RPMI7951 (cell line): ENCODE measurements around the gene RAET1L. TPM values are rescaled to one million over a fixed set of nuclear protein-coding genes. Genes with fewer than 3 reads are reported as not detected.
"Not testable (repeated sequence)": the region's sequence is repeated elsewhere in the genome, so short reads cannot be mapped to it uniquely, and the experiment has no call there.

Source experiments
- DNase-seq: peaks from one replicate; pipeline ENCODE4 v3.0.0-alpha.2; 2012; ENCODE audit warnings: low read depth
- total RNA-seq: library from RNA; depleted of rRNA; stranded (reverse); fragments of >200 nt; shearing (Covaris generic); gene quantifications from 2 replicates; pipeline ENCODE4 v1.2.3, GENCODE V29; 2014

RAET1L gene
- total RNA-seq, 1 experiment from 2014 or later, result not detected

DNA sequence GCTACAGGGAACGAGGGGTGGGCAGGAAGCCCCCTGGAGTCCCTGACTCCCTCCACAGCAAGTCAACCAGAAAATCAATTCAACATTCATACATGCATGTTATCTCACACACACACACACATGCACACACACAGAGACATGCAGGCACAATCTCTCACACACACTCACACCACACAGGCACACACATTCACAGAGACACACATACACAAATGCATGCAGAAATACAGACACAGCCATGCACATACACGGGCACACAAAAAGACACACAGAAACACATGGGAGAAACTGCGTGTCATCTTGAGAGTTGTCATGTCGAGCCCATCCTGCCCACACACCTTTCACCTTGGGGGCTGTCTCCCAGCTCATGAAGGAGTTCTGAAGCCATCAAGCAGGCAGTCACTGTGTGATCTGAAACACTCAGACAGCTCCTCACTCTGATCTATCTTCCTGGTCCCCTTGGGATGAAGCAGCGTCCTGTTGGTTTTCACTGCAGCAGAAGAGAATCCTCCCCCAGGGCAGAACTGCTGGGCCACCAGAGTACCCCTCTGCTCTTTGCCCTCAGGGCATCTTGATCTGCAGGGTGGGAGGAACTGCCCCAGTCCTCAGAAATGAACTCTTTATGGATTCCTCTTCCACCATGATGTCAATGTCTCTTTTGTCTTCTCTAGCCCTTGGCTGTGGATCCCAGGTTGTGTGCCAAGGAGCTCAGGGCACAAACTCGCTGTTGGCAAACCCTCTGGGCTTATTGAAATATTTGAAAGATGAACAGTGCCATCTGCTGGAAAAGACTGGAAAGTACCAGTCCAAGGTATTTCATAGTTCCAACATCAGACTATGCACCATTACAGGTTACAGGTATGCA lies 8.8 kb downstream of the RAET1L start:
- DNase-seq, result peak; percentile 55

DNA sequence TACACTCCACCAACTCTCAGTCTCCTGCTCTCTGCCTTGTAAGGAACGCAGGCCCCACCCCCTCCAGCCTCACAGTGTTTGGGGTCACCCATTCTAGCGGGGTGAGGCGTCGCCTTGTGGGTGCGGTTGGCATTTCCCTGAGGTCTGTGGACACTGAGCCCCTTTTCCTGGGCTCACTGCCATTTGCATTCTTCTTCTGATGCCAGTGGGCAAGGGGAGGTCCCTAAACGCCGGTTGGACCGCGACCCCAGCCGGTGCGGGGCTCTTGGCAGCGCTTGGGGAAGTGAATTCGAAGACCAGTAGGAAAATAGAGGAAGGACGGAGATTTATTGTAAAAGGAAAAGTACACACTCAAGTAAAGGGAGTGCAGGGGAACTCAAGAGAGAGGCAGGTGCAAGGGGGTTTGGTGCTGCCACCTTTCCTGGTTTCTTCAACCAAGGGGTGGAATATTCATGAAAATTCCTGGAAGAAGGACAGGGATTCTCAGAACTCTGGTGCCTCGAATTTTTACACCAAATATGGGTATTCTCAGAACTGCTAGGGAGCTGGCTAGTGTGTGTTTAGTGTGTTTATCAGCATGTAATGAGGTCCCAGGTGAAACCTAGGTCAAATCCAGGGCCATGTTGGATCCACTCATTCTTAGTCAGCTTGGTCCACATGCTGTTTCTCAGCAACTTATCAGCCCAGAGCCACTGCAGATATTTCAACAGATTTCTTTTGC lies 9.9 kb downstream of the RAET1L start:
- DNase-seq, result peak; percentile 23

GRCh38 chr6:150014623-150015280 lies 10.6 kb downstream of the RAET1L start:
- not testable (repeated sequence) for DNase-seq

DNA sequence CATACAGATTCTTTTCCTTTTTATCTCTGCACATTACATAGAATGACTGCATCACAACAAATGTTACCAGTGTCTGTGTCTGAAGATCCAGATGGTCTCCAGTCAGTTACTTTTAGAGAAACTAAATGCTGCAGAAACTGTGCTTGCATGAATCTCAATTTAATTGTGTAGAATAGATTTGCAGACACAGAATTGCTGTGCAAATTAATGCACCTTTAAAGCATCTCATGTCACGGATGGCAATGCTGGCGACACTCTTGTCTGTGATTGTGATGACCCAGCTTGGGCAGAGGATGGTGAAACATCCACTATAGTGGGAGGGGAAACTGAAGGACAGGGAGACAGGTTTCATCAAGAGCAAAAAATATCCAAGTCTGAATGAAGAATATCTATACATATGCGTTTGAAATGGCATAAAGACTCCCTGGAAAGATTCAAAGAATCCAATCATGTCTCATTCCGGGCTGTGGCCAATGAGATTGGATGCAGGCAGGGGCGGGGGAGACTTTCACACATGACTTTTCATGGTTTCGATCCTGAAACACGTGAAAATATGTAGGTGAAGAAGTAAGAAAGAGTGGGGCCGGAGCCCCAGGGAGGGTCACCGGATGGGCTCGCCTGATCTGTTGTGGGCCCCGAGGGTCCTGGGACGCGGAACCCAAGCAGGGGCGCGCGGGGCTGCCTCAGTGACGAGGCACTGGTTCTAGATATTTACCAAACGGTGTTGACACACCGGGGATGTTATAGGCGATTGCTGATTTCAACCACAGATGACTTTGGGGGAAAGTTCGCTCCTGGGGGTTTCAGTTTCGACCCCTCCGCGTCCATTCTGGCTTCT lies 11.3 kb downstream of the RAET1L start:
- DNase-seq, result not testable (repeated sequence)

- DNase-seq, result not testable (repeated sequence)
These were observed 12.2 kb downstream of the RAET1L start for GRCh38 chr6:150012846-150013784.

DNA sequence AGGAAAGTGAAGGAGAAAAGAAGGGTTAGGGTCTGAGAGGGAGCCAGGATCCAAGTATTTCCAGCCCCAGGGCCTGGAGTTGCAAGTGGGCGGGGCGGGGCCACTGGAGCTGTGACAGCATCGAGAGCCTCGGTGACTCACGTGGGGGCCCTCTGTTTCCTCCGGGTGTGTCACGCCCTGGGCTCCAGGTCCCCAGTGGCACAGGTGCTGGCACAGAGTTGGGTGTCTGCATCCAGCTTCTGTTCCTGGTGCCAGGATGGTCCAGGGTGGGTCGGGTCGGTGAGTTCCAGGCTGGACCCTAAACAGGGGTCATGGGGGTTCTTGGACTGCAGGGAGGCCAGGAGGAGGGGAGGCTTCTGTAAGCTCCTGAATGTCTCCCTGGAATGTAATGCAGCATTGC lies 16.7 kb downstream of the RAET1L start:
- peak; percentile 28 for DNase-seq

GRCh38 chr6:150006961-150007464 lies 18.3 kb downstream of the RAET1L start:
- no peak for DNase-seq

GRCh38 chr6:150005761-150006651 lies 19.3 kb downstream of the RAET1L start:
- DNase-seq, result no peak

GRCh38 chr6:150004783-150005717 lies 20.3 kb downstream of the RAET1L start:
- DNase-seq, result peak; percentile 91

DNA sequence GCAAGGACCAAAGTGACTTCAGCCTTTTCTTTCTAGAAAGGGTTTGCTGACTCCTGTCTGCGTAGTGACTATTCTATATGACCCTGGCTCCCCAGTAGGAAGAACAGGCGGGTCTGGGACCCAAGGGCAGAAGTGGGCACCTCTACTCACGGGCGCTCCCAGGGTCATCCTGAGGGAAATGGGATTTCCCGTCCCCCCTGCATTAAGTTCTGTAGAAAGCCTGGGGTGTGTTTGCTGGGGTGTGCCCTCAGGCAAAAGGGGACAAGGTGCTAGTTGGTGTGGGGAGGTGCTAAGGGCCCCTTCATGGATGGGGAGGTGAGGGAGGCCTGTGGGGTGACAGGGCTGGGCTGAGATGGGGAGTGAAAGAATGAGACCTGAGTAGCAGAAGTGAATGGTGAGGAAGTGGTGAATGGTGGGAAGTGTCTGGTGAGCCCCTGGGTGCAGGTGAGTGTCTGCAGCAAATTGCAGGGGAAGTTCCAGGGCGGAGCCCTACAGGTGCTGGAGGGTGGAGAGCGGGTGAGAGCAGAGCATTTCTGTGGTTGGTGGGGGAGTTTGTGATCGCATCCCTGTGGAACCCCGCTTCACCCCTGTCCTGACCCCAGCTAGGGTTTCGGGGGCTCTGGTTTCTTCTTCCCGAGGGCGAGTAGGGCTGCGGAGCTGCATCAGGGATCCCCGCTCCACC lies 21.1 kb downstream of the RAET1L start:
- DNase-seq, result no peak

- DNase-seq, result not testable (repeated sequence)
These were observed 21.7 kb downstream of the RAET1L start for GRCh38 chr6:150003599-150003998.

GRCh38 chr6:150002710-150003109 lies 22.6 kb downstream of the RAET1L start:
- DNase-seq, result no peak

GRCh38 chr6:150001295-150002008 lies 23.9 kb downstream of the RAET1L start:
- DNase-seq, result no peak

DNA sequence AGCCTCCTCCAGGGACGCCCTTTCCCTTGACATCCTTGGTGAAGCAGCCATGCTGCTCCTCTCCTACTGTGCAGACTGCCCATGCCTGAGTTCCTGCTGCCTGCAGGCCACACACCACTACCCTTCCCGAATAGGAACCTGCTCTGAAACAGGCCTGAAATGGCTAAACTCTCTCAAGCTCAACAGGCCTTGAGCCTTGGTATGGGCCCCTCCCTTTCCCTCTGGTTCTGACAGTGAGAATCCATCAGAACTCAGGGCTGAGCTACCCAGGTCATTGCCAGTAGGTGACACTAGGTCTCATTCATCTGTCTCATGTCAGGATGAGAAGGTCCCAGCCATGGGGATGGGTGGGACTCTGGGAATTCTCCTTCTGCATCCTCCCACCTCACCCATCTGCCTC lies 25.7 kb downstream of the RAET1L start:
- DNase-seq, result no peak

- DNase-seq, result peak; percentile 29
These were observed 29.4 kb downstream of the RAET1L start for GRCh38 chr6:149995971-149996370.

DNA sequence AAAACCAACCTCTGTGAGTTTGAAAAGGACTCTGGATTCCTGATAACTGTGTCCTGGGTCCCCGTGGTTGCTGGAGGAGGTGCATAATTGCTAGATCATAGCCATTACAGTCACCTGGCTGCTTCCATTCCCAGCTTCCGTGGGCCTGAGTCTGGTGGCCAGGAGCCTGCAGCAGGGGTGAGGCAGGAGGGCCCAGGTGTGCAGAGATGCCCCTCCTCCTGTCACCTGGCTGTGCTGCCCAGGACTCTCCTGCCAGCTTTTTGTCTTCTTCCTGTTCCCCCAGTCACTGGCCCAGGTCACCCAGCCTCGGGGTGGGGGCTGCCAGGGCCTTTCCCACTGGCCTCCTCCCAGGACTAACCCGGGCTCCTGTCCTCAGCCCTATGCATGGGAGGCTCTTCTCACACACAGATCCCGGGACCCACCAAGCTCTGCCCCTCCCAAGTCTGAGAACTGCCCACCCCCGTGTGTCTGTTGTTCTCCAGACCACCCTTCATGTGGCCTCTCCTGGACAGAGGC lies 30.0 kb downstream of the RAET1L start:
- DNase-seq, result no peak
